ENCODE results near the gene NTNG2.

NTNG2 gene

DNA sequence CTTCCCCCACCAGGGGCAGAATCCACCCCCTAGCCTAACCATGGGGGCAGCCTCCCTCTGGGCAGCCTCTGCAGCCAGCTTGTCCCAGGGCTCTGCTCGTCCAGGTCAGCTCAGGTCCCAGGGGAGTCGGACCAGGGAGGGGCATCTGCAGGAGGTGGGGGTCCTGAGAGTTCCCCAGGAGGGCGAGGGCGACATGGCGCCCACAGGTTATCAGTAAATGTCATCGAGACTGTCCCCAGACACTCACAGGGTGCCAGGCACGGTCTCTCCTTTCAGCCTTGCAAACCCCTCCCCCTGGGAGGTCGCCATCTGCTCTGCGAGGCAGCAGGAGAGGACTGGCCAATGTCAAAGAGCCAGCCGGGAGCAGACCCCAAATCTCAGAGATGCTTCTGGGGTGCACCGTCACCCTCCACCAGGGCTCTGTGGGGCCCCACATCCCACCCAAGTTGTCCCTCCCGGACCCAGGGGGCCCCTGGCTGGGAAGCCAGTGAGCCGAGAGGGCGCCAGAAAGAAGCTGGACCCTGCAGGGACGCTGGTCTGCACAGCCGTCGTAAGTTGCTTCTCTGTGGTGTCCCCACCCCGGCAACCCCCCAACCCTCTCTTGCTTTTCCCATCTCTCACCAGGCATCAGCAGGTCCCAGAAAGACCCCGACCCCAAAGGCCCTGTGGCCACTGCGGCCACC lies 69.3 kb downstream of the NTNG2 start:
- DNase-seq (ENCODE audit: low read depth in 2 of 2): no peak
- H3K4me3 ChIP-seq (replicated peaks in 1 of 2; ENCODE audit: low read depth in 2 of 2, low read length in 2 of 2): no peak overlapping the region
- TF ChIP-seq, protein P1, sequence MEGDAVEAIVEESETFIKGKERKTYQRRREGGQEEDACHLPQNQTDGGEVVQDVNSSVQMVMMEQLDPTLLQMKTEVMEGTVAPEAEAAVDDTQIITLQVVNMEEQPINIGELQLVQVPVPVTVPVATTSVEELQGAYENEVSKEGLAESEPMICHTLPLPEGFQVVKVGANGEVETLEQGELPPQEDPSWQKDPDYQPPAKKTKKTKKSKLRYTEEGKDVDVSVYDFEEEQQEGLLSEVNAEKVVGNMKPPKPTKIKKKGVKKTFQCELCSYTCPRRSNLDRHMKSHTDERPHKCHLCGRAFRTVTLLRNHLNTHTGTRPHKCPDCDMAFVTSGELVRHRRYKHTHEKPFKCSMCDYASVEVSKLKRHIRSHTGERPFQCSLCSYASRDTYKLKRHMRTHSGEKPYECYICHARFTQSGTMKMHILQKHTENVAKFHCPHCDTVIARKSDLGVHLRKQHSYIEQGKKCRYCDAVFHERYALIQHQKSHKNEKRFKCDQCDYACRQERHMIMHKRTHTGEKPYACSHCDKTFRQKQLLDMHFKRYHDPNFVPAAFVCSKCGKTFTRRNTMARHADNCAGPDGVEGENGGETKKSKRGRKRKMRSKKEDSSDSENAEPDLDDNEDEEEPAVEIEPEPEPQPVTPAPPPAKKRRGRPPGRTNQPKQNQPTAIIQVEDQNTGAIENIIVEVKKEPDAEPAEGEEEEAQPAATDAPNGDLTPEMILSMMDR (IDR thresholded peaks at IDR 0.05; ENCODE audit: low read depth, low read length): no peak

DNA sequence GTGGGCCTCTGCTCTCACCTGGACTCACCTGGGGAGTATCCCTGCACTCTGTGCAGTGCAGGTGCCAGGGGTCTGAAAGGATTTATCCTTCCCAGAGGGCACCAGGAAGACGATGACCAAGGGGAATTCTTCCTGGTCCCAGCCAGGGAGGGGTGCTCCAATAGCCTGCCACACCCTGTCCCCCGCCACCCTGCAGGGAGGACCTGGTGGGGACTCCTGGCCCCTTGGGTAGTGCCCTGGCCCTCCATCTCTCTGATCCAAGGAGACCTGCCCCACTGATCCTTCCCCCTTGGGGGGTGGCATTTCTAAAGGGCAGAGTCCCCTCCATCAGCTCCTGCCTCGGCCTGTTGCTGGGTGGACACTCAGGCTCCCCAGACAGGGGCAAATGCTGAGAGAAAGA lies 70.7 kb downstream of the NTNG2 start:
- H3K4me3 ChIP-seq (replicated peaks in 1 of 2; ENCODE audit: low read depth in 2 of 2, low read length in 2 of 2): no peak overlapping the region
- DNase-seq (ENCODE audit: low read depth in 2 of 2): no peak
- TF ChIP-seq, protein P1 (IDR thresholded peaks at IDR 0.05; ENCODE audit: low read depth, low read length): no peak

DNA sequence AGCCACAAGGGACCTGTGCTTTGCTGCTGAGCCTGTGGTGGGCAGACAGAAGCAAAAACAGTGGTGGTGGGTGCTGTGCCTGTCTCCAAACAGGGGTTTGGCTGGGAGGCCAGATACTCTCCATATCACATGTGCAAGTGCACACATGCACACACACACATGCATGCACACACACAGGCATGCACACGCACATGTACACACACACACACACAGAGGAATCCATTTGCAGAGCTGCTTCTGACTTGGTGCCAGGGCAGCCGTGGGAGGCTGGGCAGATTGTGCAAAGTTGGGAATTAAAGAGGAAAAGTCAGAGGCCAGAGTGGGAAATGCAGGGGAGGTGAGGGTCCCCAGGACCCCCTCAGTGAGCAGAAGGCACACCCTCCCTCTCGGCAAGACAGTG lies 71.3 kb downstream of the NTNG2 start:
- H3K4me3 ChIP-seq (replicated peaks in 1 of 2; ENCODE audit: low read depth in 2 of 2, low read length in 2 of 2): no peak overlapping the region
- no peak for DNase-seq (ENCODE audit: low read depth in 2 of 2)
- TF ChIP-seq, protein P1 (IDR thresholded peaks at IDR 0.05; ENCODE audit: low read depth, low read length): no peak

DNA sequence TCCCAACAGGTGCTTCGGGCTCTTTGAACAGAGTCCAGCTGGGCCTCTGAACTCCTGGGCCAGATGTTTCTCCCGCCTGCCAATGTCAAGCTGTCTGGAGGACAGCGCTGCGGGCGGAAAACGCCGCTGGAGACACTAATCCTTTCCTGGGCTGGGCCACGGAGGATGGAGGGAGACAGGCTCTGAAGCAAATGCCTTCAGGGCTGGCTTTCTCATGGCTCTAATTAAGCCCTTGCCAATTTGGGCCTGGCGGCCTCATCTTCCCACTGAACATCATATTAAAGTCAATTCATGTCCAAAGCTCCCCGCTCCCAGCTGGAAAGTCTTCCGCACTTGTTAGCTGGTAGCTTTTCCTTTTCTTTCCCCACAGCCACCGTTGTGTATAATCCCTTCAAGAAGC lies 72.7 kb downstream of the NTNG2 start:
- TF ChIP-seq, protein P1 (IDR thresholded peaks at IDR 0.05; ENCODE audit: low read depth, low read length): no peak
- DNase-seq (ENCODE audit: low read depth in 2 of 2): no peak
- H3K4me3 ChIP-seq (replicated peaks in 1 of 2; ENCODE audit: low read depth in 2 of 2, low read length in 2 of 2): no peak overlapping the region

DNA sequence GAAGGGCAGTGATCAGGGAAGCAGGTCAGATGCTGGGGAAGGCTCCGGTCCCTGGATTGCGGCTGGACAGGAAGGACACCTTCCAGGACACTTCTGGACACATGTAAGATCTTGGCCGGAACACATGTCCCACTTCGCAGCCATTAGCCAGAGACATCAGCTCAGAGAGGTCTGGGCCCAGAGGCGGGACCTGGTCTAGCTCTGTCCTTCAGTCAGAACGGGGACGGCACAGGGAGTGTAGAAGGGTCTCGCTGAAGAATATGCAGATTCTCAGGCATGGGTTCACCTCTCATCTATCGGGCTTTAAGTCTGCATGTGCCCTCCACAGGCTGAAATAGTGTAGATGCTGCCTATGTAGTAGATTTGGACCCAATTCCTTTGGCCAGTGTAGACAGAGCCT lies 73.3 kb downstream of the NTNG2 start:
- TF ChIP-seq, protein P1 (IDR thresholded peaks at IDR 0.05; ENCODE audit: low read depth, low read length): no peak
- H3K4me3 ChIP-seq (replicated peaks in 1 of 2; ENCODE audit: low read depth in 2 of 2, low read length in 2 of 2): no peak overlapping the region
- DNase-seq (ENCODE audit: low read depth in 2 of 2): no peak

DNA sequence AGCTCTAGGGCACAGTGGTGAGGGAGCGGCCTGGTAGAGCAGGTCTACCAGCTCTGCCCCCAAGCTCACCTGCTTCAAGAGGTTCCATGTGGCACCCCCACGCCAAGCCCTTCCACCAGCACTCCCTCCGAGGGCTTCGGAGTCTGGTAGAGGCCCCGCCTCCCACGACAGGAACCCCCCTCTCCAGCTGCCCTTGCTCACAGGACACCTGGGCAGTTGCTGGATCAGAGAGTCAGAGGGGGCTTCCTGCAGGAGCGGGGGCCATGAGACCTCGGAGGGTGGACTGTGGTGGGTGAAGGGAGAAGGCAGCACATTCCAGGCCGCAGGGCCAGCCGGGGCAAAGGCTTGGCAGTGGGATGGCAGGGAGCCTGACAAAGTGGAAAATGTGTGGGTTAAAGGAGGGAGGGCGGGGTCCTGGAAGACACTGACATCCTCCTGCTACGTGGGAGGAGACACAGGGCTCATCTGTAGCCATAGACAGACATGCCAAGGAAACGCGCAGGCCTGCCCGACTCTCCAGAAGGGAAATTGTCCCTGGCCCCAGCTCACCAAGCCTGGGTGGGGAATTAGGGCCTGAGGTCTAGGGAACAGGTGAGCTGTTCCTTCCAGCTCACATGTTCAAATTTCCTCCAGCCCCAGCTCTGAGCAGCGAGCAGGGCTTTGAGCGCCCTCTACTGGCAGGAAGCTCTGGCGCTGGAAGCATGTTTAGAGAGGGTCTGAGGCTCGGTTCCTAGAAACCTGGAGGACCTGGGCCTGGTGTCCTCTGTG lies 74.2 kb downstream of the NTNG2 start:
- H3K4me3 ChIP-seq (replicated peaks in 1 of 2; ENCODE audit: low read depth in 2 of 2, low read length in 2 of 2): no peak overlapping the region
- peak; percentile 72 to 78 for DNase-seq (ENCODE audit: low read depth in 2 of 2)
- TF ChIP-seq, protein P1 (IDR thresholded peaks at IDR 0.05; ENCODE audit: low read depth, low read length): peak; percentile 95

Measured in cardiac fibroblast (primary cell).